ENCODE measurements around the gene COBLL1. TPM values are rescaled to one million over a fixed set of nuclear protein-coding genes. Genes with fewer than 3 reads are reported as not detected.

The COBLL1 gene
- total RNA-seq, 1 experiment from 2014 or later: 4.4 TPM

- Histone ChIP-seq H3K4me1 (ENCODE audit: control insufficient read depth, insufficient read depth, low read length) (no peaks in the 10 kb centered on the region), H3K36me3 (ENCODE audit: control insufficient read depth, insufficient read depth, low read length) (no peaks in the 10 kb centered on the region), H3K4me3 (ENCODE audit: low read depth in 2 of 2, low read length in 2 of 2) (no peak overlapping the region), H3K27ac (ENCODE audit: low read length) (no peak overlapping the region), H3K27me3 (ENCODE audit: control insufficient read depth, insufficient read depth, low read length) (no peaks in the 10 kb centered on the region), H3K9me3 (ENCODE audit: control insufficient read depth, insufficient read depth, low read depth, low read length) (no peaks in the 10 kb centered on the region)
- ChIA-PET POLR2A (no interaction called here), CTCF (no interaction called here)
- in situ Hi-C loops (cut with HindIII; ENCODE audit: low pct_unique_long_range_greater_than_20kb, low sequenced_read_pairs): no loop called here
- ATAC-seq (no peak), DNase-seq (ENCODE audit: low read depth, low spot score) (no peak)
- intact Hi-C loops (cut with micrococcal nuclease; ENCODE audit: unreplicated experiment): no loop called here
- TF ChIP-seq TCF7L2 (IDR thresholded peaks at IDR 0.05; ENCODE audit: low read depth, low read length): no peak
- TF ChIP-seq SIN3A (IDR thresholded peaks at IDR 0.05; ENCODE audit: borderline replicate concordance, insufficient read depth, low read depth, low read length): no peak
- no peak for TF ChIP-seq CTCF (IDR thresholded peaks at IDR 0.05)
- no peak for TF ChIP-seq REST (IDR thresholded peaks at IDR 0.05; ENCODE audit: insufficient read depth in 1 of 2, low read depth in 2 of 2, low read length in 1 of 2)
- TF ChIP-seq POLR2AphosphoS5 (IDR thresholded peaks at IDR 0.05; ENCODE audit: low read depth, low read length): no peak
- BruUV-seq (replicated peaks): no TSS peak
Observed at GRCh38 chr2:164797627-164798026, 44.0 kb downstream of the COBLL1 start.

- POLR2A ChIA-PET: no interaction called here
- ATAC-seq (no peak), DNase-seq (ENCODE audit: low read depth, low spot score) (no peak)
- H3K27ac ChIP-seq (ENCODE audit: low read length): no peak overlapping the region
- CTCF ChIA-PET: no interaction called here
- no peaks in the 10 kb centered on the region for H3K36me3 ChIP-seq (ENCODE audit: control insufficient read depth, insufficient read depth, low read length)
- no peaks in the 10 kb centered on the region for H3K9me3 ChIP-seq (ENCODE audit: control insufficient read depth, insufficient read depth, low read depth, low read length)
- H3K4me1 ChIP-seq (ENCODE audit: control insufficient read depth, insufficient read depth, low read length): no peaks in the 10 kb centered on the region
- in situ Hi-C loops (cut with HindIII; ENCODE audit: low pct_unique_long_range_greater_than_20kb, low sequenced_read_pairs) (no loop called here), intact Hi-C loops (cut with micrococcal nuclease; ENCODE audit: unreplicated experiment) (no loop called here)
- no peaks in the 10 kb centered on the region for H3K27me3 ChIP-seq (ENCODE audit: control insufficient read depth, insufficient read depth, low read length)
- TF ChIP-seq TCF7L2 (IDR thresholded peaks at IDR 0.05; ENCODE audit: low read depth, low read length) (no peak), POLR2AphosphoS5 (IDR thresholded peaks at IDR 0.05; ENCODE audit: low read depth, low read length) (no peak), REST (IDR thresholded peaks at IDR 0.05; ENCODE audit: insufficient read depth in 1 of 2, low read depth in 2 of 2, low read length in 1 of 2) (no peak), CTCF (IDR thresholded peaks at IDR 0.05) (no peak), SIN3A (IDR thresholded peaks at IDR 0.05; ENCODE audit: borderline replicate concordance, insufficient read depth, low read depth, low read length) (no peak)
- no TSS peak for BruUV-seq (replicated peaks)
- no peak overlapping the region for H3K4me3 ChIP-seq (ENCODE audit: low read depth in 2 of 2, low read length in 2 of 2)
Observed at GRCh38 chr2:164796999-164797398, 44.6 kb downstream of the COBLL1 start.

Measured in Panc1 (cell line).